Esophagus squamous epithelium (tissue), 4 donors: ENCODE measurements around the gene TNFRSF13B.

Source experiments
- CTCF ChIP-seq, 6 experiments: fragments of 450-650 bp in 4 of 6; fragments of 200-600 bp in 2 of 6; sonication (generic) in 2 of 6; IDR thresholded peaks; one replicate each; pipeline ENCODE4 v1.5.1; 2016 to 2019; ENCODE audit warnings: antibody characterized with exemption in 6 of 6, mild to moderate bottlenecking in 4 of 6, moderate library complexity in 4 of 6
- POLR2A ChIP-seq, 4 donors: fragments of 450-650 bp; IDR thresholded peaks; one replicate each; pipeline ENCODE4 v1.6.1; 2017; ENCODE audit warnings: antibody characterized with exemption in 4 of 4, mild to moderate bottlenecking in 4 of 4, moderate library complexity in 3 of 4

GRCh38 chr17:16999931-17000625 lies 28.2 kb upstream of the TNFRSF13B start:
- TF ChIP-seq CTCF (IDR thresholded peaks at IDR 0.05) (no peak), POLR2A (IDR thresholded peaks at IDR 0.05) (no peak)
